Mucosa of stomach (tissue), 1 donor: ENCODE measurements around the gene HHIPL1.

ENCODE experiments used
- H3K27me3 ChIP-seq: one replicate; pipeline ENCODE4 v1.7.0; 2013; ENCODE audit warnings: mild to moderate bottlenecking, low read length; ENCODE audit not compliant: control insufficient read depth, insufficient read depth
- H3K36me3 ChIP-seq: one replicate; pipeline ENCODE4 v1.7.0; 2013; ENCODE audit warnings: low read length; ENCODE audit not compliant: control insufficient read depth, insufficient read depth
- H3K4me1 ChIP-seq: one replicate; pipeline ENCODE4 v1.7.0; 2013; ENCODE audit warnings: mild to moderate bottlenecking, low read length; ENCODE audit not compliant: control insufficient read depth, insufficient read depth
- H3K4me3 ChIP-seq: one replicate; pipeline ENCODE4 v1.7.0; 2013; ENCODE audit warnings: low read length
- H3K9ac ChIP-seq: one replicate; pipeline ENCODE4 v1.7.0; 2013; ENCODE audit warnings: mild to moderate bottlenecking, low read length, moderate library complexity
- H3K9me3 ChIP-seq: one replicate; pipeline ENCODE4 v1.7.0; 2013; ENCODE audit warnings: mild to moderate bottlenecking, low read length, moderate library complexity; ENCODE audit not compliant: control insufficient read depth
- donor health status: Pancreatic carcinoma.

Gene HHIPL1

DNA sequence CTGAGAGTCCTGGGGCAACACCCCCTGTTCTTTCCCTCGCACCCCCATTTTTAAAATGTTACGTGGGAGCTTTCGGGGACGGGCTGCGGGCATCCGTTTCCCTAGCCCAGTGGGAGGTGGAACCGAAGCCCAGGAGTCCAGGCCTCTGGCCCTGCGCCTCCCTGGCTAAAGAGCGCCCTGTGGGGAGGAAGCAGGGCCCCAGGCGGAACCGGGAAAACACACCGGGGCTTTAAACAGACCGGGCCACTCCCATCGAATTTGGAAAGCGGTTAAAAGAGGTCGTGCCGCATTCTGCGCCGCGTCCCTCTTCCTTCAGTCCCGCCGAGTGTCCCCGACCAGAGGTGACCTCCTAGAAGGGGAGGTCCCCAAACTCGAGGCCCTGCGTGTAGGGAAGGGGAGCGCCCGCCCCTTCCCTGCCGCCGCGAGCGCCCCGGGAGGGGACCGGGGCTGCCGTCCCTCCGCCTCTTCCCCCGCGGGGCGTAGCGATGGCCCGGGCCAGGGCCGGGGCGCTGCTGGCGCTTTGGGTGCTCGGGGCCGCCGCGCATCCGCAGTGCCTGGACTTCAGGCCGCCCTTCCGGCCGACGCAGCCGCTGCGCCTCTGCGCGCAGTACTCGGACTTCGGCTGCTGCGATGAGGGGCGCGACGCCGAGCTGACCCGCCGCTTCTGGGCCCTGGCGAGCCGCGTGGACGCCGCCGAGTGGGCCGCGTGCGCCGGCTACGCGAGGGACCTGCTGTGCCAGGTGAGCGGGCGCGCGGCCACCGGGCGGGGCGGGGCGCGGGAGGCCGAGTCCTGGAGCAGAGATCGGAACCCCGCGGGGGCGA, at the start of gene HHIPL1:
Gene HHIPL1, plus strand, starts transcription at position 407 of the 822 bp plus-strand sequence. Its CDS starts 79 bp downstream, at position 486.
- Histone ChIP-seq H3K4me3 (no peak within 1 kb of the TSS), H3K9ac (no peak within 1 kb of the TSS), H3K36me3 (no peaks in the 10 kb centered on the region), H3K4me1 (peaks cover 8% of the 10 kb centered on the region), H3K27me3 (peaks cover 22% of the 10 kb centered on the region), H3K9me3 (no peaks in the 10 kb centered on the region)

DNA sequence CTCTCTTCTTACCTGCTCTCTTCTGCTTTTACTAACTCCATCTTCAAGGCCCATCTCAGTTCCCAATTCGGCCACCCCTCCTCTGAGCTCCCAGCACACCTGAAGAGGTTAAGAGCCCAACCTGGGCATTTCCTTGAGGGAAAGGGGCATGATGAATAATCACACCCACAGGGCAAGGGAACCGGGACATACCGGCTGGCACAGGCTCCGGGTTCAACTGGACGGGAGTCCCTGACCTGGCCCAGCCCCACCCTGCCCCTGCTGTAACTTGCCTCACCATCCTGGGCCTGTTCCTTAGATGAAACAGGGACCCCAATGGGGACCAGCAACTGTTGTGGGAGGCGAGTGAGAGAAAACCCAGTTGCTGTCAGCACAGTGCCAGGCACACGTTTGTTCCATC, 49.4 kb upstream of the HHIPL1 start:
- Histone ChIP-seq H3K4me1 (peaks cover 93% of the 10 kb centered on the region), H3K9me3 (no peaks in the 10 kb centered on the region), H3K4me3 (no peak overlapping the region), H3K9ac (peak overlapping the region; percentile 57), H3K27me3 (no peaks in the 10 kb centered on the region), H3K36me3 (no peaks in the 10 kb centered on the region)

DNA sequence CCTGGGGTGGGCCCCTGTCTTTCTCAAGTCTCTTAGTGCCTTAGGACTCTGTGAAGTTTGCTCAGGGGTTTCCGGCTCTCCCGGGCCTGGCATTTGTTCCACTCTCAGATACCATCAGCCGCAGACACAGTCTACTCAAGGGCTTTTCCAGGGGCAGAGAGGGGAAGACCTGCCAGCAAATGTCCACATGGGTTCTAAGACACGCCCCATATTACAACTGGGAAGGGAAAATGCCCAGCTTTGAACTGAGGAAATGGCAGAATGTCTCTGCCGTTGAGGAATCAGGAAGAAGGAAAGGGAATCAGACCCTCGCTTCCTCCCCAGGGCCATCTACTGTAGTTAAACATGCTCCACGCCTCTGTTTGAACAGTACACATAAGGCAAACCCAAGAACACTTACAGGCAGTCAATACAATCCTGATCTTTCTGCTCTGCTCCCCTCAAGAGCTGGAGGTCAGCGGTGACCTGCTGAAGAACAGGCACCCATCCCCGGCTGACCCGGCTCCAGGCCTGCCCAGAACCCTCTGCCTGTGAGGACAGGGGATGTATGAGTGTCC, 48.8 kb upstream of the HHIPL1 start:
- no peaks in the 10 kb centered on the region for H3K36me3 ChIP-seq
- H3K27me3 ChIP-seq: no peaks in the 10 kb centered on the region
- peak overlapping the region; percentile 57 for H3K9ac ChIP-seq
- H3K4me1 ChIP-seq: peaks cover 95% of the 10 kb centered on the region
- H3K4me3 ChIP-seq: no peak overlapping the region
- no peaks in the 10 kb centered on the region for H3K9me3 ChIP-seq

DNA sequence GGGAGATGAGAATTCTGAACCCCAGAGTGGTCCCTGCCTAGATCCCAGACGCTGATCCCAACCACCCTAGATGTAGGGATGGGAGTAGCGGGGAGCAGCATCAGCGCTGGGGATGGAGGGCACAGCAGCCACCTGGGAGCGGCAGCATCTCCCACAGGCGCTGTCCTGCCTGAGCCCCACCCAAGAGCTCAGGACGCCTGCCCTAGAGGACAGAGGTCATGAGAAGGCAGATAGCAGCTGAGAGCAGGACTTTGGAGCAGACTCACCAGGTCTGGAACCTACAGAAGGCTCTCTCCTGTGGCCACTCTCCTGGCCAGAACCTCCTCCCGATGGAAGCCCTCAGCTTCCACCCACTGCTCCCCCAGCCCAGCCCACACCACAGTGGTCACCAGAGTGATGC, 48.2 kb upstream of the HHIPL1 start:
- H3K27me3 ChIP-seq: no peaks in the 10 kb centered on the region
- peaks cover 97% of the 10 kb centered on the region for H3K4me1 ChIP-seq
- peak overlapping the region; percentile 57 for H3K9ac ChIP-seq

DNA sequence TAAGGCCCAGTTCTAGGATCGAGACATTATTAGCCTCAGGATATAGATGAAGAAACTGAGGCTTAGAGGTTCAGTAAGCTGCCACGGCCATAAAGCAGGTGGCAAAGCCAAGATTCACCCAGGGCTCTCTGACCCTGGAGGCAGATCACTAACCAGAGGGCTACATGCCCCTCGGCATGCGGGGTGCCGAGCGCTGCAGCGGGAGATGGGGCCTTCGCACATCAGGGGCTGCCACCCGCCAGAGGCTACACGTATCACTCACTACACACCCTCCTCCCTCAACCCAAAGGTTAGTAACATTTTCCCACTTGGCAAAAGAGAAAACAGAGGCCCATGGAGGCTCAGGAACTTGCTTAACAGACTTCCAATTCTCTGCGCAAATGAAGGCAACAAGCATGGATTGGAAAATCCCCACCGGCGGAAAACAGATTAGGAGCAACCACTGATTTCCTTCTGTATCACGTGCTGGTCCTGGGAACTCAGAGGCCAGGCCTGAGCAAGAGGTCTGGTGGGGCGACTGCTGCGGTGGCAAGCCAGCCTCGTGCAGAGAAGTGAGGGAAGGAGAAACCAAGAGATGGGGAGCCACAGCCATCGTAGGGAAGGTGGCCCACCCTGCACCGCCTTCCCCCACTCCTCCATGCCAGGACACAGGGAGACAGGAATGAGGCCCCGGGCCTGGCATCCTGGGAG, 46.9 kb upstream of the HHIPL1 start:
- Histone ChIP-seq H3K36me3 (no peaks in the 10 kb centered on the region), H3K9me3 (no peaks in the 10 kb centered on the region), H3K9ac (no peak overlapping the region), H3K4me1 (peaks cover 98% of the 10 kb centered on the region), H3K27me3 (no peaks in the 10 kb centered on the region), H3K4me3 (peak overlapping the region; percentile 15)

More for the DNA sequence above, 48.2 kb upstream of the HHIPL1 start:
- no peak overlapping the region for H3K4me3 ChIP-seq
- no peaks in the 10 kb centered on the region for H3K36me3 ChIP-seq
- H3K9me3 ChIP-seq: no peaks in the 10 kb centered on the region

DNA sequence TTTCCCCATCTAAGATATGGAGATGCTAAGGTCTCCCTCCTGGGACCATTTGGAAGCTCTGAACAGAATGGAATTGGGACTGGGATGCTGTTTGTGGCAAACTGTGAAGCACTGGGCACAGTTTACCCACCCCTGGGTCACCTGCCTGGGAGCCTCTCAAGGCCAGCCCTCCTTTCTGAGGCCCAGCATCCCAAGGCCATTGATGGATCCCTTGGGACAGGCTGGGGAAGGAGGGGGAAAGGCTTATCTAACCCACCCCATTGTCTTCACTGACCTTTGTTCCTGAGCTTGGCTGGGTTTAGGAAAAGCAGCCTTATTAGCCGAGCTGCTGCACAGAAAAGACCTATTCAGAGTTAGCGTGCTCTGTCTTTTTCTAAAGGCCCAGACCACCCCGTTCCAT, 46.2 kb upstream of the HHIPL1 start:
- no peak overlapping the region for H3K4me3 ChIP-seq
- H3K4me1 ChIP-seq: peaks cover 90% of the 10 kb centered on the region
- H3K36me3 ChIP-seq: no peaks in the 10 kb centered on the region
- no peaks in the 10 kb centered on the region for H3K9me3 ChIP-seq
- H3K9ac ChIP-seq: peak overlapping the region; percentile 41
- no peaks in the 10 kb centered on the region for H3K27me3 ChIP-seq

DNA sequence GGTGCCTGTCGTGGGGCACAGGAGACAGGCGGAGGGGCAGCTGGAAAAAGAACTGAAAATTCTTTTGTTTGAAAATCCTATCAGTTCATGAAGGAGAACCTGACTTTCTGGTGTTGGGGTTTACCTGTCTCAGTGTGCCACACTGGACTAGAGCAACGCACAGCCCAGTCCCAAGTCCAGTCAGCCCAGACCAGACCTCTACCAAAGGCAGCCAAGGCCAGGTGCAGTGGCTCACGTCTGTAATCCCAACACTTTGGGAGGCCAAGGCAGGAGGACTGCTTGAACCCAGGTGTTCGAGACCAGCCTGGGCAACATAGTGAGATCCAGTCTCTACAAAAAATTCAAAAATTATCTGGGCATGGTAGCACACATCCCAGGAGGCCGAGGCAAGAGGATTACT, 45.5 kb upstream of the HHIPL1 start:
- Histone ChIP-seq H3K9me3 (no peaks in the 10 kb centered on the region), H3K27me3 (no peaks in the 10 kb centered on the region), H3K9ac (peak overlapping the region; percentile 41), H3K36me3 (no peaks in the 10 kb centered on the region), H3K4me3 (no peak overlapping the region), H3K4me1 (peaks cover 85% of the 10 kb centered on the region)

DNA sequence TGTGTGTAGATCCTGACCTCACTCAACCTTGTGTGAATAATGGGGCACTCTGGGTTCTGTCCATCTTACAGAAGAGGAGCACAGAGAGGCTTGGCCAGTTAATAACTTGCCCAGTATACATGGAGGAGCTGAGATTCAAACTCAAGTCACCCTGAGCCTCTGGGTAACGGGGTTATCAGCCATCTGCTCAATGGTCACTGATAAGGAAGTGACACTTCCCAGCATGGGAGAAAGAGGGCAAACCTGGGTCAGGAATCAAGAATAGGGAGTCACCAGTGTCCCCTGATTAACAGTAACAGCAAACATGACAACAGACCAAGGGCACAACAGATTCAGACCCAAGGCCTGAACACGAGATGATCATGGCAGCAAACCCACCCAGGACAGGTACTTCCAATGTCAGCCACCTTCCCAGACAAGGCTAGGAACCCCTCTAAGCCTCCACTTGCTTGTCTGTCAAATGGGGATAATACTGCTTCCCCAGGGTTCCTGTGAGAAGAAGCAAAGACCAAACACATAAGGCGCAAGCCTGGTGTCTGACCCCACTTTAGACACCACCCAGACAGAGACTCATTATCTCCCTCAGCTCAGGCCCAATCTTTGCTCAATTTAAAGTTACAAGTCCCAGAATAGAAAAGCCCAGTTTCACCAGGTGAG, 44.6 kb upstream of the HHIPL1 start:
- Histone ChIP-seq H3K36me3 (no peaks in the 10 kb centered on the region), H3K9me3 (no peaks in the 10 kb centered on the region), H3K4me3 (peak overlapping the region; percentile 44), H3K9ac (peak overlapping the region; percentile 11), H3K27me3 (no peaks in the 10 kb centered on the region), H3K4me1 (peaks cover 75% of the 10 kb centered on the region)

DNA sequence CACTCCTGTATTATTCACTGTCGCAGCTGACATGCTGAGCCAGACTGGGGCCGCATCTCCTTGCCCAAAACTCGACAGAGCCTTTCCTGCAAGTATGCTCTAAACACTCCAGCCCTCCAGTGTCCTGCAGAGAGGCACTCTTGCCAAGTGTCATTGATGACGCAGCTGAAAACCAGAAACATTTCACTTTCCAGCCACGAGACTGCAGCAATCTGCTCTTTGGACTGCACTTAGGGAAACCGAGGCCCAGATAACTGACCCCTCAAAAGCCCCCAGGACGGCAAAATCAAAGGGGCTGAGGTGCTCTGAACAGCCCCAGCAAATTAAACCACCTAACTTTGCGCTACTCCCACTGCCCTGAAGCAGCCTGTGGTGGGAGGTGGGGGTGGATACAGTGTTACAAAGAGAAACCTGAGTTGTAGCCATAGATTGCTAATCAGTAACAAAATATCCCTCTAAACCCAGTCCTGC, 43.5 kb upstream of the HHIPL1 start:
- Histone ChIP-seq H3K27me3 (no peaks in the 10 kb centered on the region), H3K36me3 (no peaks in the 10 kb centered on the region), H3K9me3 (no peaks in the 10 kb centered on the region), H3K4me3 (peak overlapping the region; percentile 31), H3K9ac (peak overlapping the region; percentile 40), H3K4me1 (peaks cover 74% of the 10 kb centered on the region)

DNA sequence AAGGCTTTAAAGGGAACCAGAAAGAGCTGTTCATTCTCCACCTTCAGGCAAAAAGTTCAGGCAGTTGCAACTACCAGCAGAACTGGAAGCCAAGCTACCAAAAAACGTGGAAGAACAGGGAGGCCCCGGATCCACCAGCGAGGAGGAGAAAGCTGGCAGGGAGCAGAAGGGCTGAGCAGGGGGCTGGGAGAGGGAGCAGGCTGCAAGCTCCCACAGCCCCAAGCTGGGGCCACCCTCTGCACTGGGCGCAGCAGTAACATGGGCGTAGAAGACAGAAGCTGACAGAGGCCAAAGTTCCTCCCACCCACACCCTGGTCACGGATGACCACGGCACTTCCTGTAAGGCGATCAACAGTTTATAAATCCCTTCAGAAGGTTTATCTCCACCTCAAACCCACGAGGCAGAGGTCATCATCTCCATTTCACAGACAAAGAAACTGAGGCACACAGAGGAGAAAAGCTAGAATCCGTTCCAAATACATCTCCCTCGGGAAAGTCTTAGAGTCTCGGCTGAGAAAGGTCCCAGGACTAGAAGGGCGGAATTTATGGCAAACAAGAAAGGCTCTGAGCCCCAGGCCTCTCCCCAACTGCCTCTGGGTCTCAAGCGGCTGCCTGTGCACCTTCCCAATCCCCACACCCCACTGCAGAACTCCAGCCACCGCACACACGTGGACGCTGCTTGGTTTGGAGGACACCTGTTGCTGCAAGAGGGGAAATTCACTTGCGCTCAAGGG, 42.7 kb upstream of the HHIPL1 start:
- Histone ChIP-seq H3K4me1 (peaks cover 69% of the 10 kb centered on the region), H3K9me3 (no peaks in the 10 kb centered on the region), H3K36me3 (no peaks in the 10 kb centered on the region), H3K4me3 (peak overlapping the region; percentile 39), H3K27me3 (no peaks in the 10 kb centered on the region), H3K9ac (peak overlapping the region; percentile 40)

DNA sequence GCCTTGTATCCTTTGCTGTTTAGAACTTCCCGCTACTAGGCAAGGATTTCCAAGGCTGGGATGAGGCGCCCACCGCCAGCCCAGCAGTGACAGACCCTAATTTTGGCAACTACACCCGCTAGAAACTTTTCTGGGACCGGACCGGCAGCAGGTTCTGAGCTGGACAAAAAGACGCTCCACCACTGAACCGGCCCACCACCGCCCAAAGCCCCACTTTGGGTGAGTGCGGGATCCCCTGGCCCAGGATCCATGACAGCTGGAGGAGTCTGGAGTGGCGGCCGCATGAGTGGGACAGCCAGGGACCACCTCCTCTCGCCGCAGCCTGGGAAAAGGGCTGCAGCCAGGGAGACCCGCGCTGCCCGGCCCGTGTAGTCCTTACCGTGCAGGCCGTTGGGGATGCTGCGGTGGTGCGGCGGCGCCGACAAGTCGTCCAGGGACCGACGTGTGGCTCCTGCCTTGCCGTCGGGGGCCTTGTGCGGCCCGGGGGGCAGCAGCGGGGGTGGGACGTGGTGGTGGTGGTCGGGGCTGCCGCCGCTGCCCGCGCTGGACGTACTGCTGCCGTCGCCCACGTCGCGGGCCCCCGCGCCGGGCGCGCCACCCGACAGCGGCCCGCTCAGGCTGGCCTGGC, 42.0 kb upstream of the HHIPL1 start:
- peak overlapping the region; percentile 40 for H3K9ac ChIP-seq
- H3K4me1 ChIP-seq: peaks cover 62% of the 10 kb centered on the region
- H3K27me3 ChIP-seq: no peaks in the 10 kb centered on the region
- H3K9me3 ChIP-seq: no peaks in the 10 kb centered on the region
- H3K4me3 ChIP-seq: peak overlapping the region; percentile 39
- no peaks in the 10 kb centered on the region for H3K36me3 ChIP-seq
